GM19025 (cell line): Measurements from ENCODE around the gene NEMP1.
"Not testable (repeated sequence)": the region's sequence is repeated elsewhere in the genome, so short reads cannot be mapped to it uniquely, and the experiment has no call there.

Experiments
- ATAC-seq: cut with Tn5 transposase; IDR thresholded peaks from one replicate; pipeline ENCODE4 v1.9.1; 2021; ENCODE audit warnings: mild to moderate bottlenecking, low read depth, moderate library complexity; ENCODE audit not compliant: unreplicated experiment

Gene NEMP1, protein sequence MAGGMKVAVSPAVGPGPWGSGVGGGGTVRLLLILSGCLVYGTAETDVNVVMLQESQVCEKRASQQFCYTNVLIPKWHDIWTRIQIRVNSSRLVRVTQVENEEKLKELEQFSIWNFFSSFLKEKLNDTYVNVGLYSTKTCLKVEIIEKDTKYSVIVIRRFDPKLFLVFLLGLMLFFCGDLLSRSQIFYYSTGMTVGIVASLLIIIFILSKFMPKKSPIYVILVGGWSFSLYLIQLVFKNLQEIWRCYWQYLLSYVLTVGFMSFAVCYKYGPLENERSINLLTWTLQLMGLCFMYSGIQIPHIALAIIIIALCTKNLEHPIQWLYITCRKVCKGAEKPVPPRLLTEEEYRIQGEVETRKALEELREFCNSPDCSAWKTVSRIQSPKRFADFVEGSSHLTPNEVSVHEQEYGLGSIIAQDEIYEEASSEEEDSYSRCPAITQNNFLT

GRCh38 chr12:57078519-57079404 is at the start of gene NEMP1:
Gene NEMP1, minus strand, starts transcription at chr12:57078791. Its CDS starts 46 bp downstream, at chr12:57078745.
- ATAC-seq: peak; percentile 97

GRCh38 chr12:57127726-57128518 is 49.3 kb upstream of the NEMP1 start, which contains the start of gene LRP1:
Gene LRP1, plus strand, starts transcription at chr12:57128483. Its CDS starts 482 bp downstream, at chr12:57128965.
- ATAC-seq: no peak

DNA sequence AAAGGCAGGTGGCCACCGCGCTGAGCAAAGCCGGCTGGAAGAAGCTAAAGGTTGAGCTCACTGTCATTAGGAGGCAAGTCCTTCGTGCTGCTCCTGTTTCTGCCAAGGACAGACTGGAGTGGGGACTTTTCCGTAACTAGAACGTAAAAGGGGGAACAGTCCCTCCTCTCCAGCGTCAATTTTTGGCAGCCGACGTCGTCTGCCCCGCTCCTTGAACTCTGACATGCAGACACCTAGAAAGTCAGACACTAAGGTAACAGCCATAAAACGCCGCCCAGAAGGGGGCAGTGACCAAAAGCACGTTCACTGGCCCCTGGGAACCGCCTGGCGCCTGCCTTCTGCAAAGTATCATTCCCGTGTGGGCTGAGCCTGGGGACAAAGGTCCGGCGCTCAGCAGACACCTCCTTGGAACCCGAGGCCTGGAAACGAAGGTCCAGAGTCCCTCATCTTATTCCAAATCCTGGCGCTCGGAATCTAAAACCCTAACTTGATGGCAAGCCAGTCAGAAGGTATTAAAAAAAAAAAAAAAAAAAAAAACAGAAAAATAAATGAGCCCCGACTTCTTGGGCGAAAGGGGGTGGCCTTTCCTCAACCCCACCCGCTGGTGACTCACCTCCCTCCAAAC is 48.6 kb upstream of the NEMP1 start:
- no peak for ATAC-seq

DNA sequence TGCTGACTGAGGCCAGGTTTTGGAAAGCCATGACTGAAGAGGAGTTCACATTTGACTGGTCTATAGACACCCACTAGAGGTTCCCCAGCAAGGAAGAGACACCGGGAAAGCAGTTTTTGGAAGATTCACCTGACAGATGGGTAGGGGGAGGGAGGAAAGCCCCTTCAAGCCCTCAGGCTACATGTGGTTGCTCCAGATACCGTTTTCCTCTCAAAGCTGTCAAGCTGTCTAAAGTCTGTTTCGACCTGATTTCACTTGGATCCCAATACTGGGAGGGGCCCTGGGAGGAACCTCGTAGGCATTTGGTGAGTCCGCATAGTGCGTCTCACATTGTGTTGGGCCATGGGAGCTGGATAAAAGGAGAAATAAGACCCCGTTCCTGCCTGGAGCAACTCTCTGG is 48.0 kb upstream of the NEMP1 start:
- ATAC-seq: no peak

DNA sequence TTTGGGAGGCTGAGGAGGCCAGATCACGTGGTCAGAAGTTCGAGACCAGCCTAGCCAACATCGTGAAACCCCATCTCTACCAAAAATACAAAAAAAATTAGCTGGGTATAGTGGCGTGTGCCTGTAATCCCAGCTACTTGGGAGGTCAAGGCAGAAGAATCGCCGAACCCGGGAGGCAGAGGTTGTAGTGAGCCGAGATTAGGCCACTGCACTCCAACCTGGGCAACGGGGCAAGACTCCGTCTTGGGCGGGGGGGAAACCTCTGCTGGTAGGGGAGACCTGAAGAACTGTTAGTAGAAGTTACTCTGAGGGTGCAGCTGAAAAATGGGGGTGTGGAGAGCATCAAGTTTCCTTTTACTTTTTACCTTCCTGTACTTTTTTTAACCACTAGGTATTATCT is 47.5 kb upstream of the NEMP1 start:
- no peak for ATAC-seq

DNA sequence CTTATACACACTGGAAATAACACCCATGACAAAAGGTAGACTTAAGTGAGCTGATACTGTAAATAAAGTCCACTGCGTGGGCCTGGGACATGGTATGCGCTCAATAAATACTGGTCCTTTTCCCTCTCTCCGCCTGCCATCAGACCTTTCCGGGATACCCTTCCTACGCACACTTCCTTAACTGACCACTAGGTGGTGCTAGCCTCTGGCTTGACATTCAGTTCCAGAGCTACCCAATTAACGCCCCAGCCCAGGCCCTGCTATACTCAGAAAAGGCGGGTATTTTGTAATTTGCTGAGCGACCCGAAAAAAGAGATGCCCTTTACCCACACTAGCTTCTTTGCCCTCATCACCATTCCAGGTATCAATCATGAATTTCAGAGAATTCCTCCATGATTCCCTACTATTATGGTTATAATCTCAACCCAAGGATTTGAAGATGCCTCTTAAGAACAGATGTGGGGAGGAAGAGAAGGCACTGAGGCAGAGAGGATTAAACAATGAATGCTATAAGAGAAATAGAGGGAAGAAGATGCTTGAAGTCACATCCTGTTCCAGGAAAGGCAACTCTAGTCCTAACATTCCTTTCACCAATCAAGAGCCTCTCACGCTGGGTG is 45.8 kb upstream of the NEMP1 start:
- ATAC-seq: no peak

DNA sequence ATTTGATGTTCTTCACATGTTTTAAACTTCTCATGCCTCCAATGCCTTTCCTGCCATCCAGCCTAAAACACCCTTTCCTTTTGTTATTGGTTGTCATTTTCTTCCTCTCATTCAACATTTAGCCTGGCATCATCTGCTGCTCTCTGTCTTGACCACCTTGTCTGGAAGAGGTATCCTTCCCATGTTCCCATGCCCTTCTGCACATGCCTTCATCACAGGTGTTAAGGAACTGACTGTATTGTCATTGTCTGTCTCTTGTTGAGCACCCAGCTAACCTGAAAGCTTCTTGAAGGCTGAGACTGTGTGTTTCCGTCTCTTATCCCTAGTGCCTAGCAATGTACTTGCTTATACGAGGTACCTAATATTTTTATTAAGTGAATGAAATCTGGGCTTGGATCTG is 45.2 kb upstream of the NEMP1 start:
- no peak for ATAC-seq

GRCh38 chr12:57120718-57121117 is 42.1 kb upstream of the NEMP1 start:
- not testable (repeated sequence) for ATAC-seq

- no peak for ATAC-seq
These were observed 40.9 kb upstream of the NEMP1 start for GRCh38 chr12:57119294-57120085.

- no peak for ATAC-seq
These were observed 40.2 kb upstream of the NEMP1 start for GRCh38 chr12:57118711-57119271.

DNA sequence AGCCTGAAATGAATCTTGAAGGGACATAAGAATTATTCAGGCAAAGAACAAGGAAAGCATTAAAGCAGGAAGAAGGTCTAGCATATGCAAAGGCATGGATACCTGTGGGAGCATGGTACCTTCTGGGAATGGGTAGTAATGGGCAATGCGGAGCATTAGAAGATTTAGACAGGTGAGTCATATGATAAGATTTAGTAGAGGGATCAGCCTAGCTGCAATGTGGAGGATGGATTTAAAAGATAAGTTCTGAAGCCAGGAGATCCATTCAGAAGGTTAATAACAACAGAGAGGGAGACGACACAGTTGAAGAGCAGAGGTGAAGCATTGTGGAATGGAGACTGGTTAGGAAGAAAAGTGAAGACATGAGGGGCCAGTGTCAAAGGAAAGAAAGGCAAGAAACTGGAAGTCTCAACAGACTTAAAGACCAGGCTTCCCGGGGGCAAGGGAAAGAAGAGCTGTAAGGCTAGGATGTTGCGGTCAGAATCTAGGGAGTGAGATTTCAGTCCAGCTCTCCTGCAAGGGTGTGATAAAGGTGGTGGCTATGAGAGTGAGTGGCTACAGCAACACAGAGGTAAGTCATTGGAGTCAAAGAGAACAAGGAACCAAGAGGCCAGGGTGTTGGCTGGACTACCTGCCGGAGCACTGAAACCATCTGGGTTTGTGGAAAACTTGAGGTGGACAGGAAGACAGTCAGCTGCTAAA is 38.1 kb upstream of the NEMP1 start:
- ATAC-seq: no peak

DNA sequence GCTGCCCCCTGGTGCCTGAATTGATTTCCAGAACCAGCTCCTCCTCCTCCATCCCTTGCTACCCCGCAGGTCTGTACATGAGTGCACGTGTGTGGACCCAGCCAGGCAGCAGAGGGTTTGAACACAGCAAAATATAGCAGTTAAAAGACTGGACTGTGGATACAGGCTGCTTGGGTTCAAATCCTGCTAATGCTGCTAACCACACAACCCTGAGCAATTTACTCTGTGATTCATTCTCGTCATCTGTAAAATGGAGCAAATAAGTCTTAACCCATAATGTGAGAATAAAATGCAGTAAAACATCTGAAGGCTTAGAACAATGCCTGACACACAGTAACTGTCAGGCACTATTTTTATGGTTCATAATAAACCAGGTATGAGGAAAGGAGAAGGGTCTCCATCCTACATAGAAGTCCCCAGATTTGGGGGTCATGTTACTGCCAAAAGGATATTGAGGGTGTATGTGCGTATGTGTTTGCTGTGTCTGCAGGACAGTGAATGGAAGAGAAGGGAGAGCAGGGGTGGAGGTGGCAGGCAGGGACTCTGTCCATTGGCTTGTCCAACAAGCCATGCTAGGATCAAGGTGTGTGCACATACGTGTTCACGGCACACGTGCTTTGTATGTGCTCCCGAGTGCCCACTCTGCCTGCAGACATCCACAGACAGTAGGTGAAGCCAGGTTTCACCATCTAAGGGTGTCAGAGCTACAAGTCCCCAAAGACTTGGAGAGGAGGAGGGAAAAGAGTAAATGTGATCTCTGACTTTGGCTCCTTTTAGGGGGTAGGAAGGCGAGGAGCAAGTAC is 34.1 kb upstream of the NEMP1 start:
- ATAC-seq: peak; percentile 44

GRCh38 chr12:57111031-57111734 is 32.6 kb upstream of the NEMP1 start, which contains the start of gene STAT6:
Gene STAT6, minus strand, starts transcription at chr12:57111362. Its CDS starts 3,084 bp downstream, at chr12:57108278.
- peak; percentile 55 for ATAC-seq

DNA sequence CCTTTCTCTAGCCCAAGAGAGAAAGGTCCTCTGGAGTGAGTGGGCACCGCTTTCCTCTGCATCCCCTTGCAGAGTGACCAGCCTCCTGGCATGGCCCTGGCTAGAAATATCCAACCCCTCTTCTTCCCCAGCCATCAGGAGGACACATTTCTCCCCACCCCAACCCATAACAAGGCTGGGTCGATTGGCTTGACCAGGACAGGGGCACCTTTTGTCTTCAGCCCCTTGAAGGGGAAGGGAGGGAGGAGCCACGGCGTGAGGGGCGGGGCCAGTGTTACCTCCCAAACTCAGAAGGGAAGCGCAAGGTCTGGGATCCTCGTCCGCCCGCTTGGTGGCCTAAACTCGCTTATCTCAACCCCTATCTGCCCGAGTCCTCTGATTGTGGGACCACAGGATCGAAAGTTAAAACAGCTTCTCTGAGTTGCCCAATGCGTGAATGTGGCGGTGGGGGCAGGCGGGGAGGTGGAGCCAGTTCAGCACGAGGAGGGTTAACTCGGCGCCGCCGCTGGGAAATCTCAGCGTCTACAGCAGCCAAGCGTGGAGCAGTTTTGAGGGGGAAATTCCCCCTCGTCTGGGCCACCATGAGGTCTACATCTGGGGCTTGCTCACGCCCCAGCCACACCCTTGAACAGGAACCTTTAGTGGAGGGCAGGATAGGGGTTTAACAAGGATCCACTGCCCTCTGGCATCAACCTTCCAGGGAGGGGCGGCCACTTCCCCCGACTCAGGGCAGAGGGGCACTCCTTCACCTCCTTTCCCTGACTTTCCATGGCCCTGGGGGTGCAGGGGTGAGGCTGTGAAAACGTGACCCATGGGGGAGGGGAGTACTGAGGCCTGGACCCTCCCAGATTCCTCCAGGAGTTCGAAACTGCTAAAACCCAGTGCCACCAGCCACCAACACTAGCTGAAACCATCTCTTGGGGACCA is 31.8 kb upstream of the NEMP1 start:
- ATAC-seq: peak; percentile 63
